ENCODE measurements around the gene SKOR2.

DNA sequence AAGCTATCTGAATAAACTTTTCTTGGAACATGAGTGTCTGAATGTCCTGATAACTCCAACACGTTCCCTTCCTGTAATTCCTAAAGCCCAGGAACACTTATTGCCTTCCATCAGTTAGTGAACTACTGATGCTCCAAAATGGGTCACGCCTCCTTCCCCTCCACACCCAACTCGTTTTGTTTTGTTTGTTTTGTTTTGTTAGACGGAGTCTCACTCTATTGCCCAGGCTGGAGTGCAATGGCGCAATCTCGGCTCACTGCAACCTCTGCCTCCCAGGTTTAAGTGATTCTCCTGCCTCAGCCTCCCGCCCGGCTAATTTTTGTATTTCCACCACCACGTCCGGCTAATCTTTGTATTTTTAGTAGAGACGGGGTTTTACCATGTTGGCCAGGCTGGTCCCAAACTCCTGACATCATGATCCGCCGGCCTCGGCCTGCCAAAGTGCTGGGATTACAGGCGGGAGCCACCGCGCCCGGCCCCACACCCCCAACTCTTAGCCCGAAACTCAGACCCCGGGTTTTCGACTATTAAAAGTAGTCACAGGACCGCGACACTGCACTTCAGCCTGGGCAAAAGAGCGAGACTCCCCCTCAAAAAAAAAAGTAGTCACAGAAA is 76.1 kb downstream of the SKOR2 start:
- TF ChIP-seq CTCF (IDR thresholded peaks at IDR 0.05) (no peak), POLR2A (IDR thresholded peaks at IDR 0.05) (no peak)

Data from Peyer's patch (tissue), 4 donors.